ENCODE data around the gene TAS2R60. TPM values are rescaled to one million over a fixed set of nuclear protein-coding genes. Genes with fewer than 3 reads are reported as not detected.

TAS2R60 gene
- polyA plus RNA-seq, 1 experiment, result not detected

Other genes with a start within 250 kb of the TAS2R60 start
- gene TAS2R40, start 221.4 kb upstream of the TAS2R60 start, polyA plus RNA-seq (2011; rRNA removed), result not detected in 2 replicates
- 100 and 116 TPM in 2 replicates for gene GSTK1, start 180.0 kb upstream of the TAS2R60 start, polyA plus RNA-seq (2011; rRNA removed)
- gene TMEM139, start 158.5 kb upstream of the TAS2R60 start, polyA plus RNA-seq (2011; rRNA removed), result not detected in 2 replicates
- gene CASP2, start 155.1 kb upstream of the TAS2R60 start, polyA plus RNA-seq (2011; rRNA removed), result 18.6 and 21.8 TPM in 2 replicates
- gene CLCN1, start 127.3 kb upstream of the TAS2R60 start, polyA plus RNA-seq (2011; rRNA removed), result not detected in 2 replicates
- 3.1 and 4.2 TPM in 2 replicates for gene FAM131B, start 80.7 kb upstream of the TAS2R60 start, polyA plus RNA-seq (2011; rRNA removed)
- gene ZYX, start 62.1 kb upstream of the TAS2R60 start, polyA plus RNA-seq (2011; rRNA removed), result 32.6 and 76.4 TPM in 2 replicates
- gene EPHA1, start 34.6 kb upstream of the TAS2R60 start, polyA plus RNA-seq (2011; rRNA removed), result 0.09 TPM in 1 of 2 replicates, not detected in the other
- gene TAS2R41, start 34.4 kb downstream of the TAS2R60 start, polyA plus RNA-seq (2011; rRNA removed), result not detected in 2 replicates
- gene CTAGE15, start 128.3 kb downstream of the TAS2R60 start, polyA plus RNA-seq (2011; rRNA removed), result not detected in 2 replicates
- 2.5 and 2.6 TPM in 2 replicates for gene TCAF2, start 177.5 kb downstream of the TAS2R60 start, polyA plus RNA-seq (2011; rRNA removed)

Data from AG04450 (cell line).